T-helper 9 cell (primary cell): ENCODE measurements around the gene FAM193A.
"Not testable (repeated sequence)": the region's sequence is repeated elsewhere in the genome, so short reads cannot be mapped to it uniquely, and the experiment has no call there.

Experiments used
- DNase-seq: peaks from one replicate; pipeline ENCODE4 v3.0.0-alpha.2; 2020
- total RNA-seq, 2 donors: gene quantifications; one replicate each; lab custom pipeline; 2026; lab: John Stamatoyannopoulos, UW

The FAM193A gene, protein sequence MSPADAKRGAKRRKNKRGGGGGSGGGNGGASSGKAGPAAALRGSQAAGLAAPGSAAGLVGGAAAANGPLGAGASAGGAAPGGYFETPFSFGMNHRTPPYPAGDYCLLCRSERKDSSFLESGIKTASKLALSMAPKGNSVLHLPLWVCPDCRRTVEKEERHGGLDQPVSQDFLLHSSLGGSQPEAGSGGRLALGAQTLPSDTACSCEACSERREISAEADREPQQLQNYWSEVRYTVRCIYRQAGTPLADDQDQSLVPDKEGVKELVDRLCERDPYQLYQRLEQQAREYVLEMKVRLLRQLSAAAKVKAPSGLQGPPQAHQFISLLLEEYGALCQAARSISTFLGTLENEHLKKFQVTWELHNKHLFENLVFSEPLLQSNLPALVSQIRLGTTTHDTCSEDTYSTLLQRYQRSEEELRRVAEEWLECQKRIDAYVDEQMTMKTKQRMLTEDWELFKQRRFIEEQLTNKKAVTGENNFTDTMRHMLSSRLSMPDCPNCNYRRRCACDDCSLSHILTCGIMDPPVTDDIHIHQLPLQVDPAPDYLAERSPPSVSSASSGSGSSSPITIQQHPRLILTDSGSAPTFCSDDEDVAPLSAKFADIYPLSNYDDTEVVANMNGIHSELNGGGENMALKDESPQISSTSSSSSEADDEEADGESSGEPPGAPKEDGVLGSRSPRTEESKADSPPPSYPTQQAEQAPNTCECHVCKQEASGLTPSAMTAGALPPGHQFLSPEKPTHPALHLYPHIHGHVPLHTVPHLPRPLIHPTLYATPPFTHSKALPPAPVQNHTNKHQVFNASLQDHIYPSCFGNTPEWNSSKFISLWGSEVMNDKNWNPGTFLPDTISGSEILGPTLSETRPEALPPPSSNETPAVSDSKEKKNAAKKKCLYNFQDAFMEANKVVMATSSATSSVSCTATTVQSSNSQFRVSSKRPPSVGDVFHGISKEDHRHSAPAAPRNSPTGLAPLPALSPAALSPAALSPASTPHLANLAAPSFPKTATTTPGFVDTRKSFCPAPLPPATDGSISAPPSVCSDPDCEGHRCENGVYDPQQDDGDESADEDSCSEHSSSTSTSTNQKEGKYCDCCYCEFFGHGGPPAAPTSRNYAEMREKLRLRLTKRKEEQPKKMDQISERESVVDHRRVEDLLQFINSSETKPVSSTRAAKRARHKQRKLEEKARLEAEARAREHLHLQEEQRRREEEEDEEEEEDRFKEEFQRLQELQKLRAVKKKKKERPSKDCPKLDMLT (N-terminal part only)
- 51.6 to 54.3 reads per million in 2 donors for total RNA-seq

GRCh38 chr4:2536193-2537010 lies at the start of gene FAM193A:
TSS of gene FAM193A (plus strand) at chr4:2536647. CDS start at chr4:2536916, 269 bp downstream.
- peak; percentile 96 for DNase-seq

DNA sequence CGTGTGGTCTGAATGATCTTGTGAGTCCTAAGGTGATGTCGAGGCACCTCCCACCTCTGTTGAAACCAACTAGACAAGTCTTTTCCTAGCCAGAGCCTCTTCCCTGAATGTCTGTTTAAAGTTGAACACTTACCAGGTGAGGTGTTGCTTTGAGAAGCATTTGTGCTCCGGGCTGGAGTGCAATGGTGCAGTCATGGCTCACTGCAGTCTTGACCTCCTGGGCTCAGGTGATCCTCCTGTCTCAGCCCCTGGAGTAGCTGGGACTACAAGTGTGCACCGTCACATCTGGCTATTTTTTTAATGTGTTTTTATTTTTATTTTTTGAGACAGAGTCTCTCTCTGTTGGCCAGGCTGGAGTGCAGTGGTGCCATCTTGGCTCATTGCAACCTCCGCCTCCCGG lies 49.5 kb upstream of the FAM193A start:
- DNase-seq, result no peak

- no peak for DNase-seq
These were observed 48.8 kb upstream of the FAM193A start for GRCh38 chr4:2487632-2488031.

GRCh38 chr4:2489081-2489805 lies 47.2 kb upstream of the FAM193A start:
- no peak for DNase-seq

DNA sequence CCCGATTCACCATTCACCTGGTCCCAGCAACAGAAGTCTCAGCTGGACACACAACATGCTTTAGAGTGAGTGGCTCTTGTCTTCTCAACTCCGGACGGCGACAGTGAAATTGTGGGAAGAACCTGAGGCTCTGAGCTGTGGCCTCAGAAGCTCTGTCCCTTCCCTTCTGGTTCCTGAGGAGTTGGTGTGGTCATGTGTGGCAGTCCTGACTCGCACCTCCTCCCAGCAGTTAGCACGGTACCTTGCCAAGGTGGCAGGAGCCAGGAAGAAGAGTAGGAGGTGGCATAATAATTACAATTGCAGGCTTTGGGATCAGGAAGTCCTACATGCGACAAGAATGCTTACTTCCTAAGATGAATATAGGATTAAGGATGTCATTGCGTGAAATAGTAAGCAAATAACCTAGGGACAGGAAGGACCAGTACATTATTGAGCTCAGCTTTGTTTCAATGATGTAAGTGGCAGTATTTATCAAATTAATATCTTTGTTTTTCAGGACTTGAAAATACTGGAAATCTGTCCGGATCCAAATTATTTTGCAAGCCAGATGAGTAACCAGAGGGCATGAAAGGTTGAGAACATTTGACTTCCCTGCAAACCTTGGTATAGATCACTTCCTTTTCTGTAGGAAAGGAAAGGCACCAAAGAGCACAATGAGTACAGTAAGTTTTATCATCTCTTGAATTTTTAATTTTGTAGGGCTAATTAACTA lies 46.5 kb upstream of the FAM193A start:
- no peak for DNase-seq

GRCh38 chr4:2492970-2493369 lies 43.5 kb upstream of the FAM193A start:
- DNase-seq, result no peak

DNA sequence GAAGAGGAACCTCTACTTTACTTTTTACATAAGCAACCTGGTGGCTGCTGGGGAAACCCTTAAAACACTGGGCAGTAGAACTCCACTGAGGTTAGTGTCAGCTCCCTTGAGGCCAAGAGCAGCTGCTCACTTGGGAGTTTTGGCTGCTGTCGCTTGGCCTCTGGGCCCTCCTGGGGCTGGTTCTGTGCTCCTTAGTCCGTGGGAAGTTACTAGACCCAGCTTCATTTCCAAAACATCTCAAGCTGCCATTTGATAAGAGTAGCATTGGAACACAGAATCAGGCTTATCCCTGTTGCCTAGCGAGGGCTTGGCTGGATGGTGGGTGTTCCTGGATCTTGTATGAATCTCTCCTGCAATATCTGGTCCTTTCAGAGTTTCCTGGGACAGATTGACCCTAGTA lies 41.5 kb upstream of the FAM193A start:
- no peak for DNase-seq

GRCh38 chr4:2497324-2497723 lies 39.1 kb upstream of the FAM193A start:
- DNase-seq, result no peak

GRCh38 chr4:2497931-2498330 lies 38.5 kb upstream of the FAM193A start:
- DNase-seq, result no peak

DNA sequence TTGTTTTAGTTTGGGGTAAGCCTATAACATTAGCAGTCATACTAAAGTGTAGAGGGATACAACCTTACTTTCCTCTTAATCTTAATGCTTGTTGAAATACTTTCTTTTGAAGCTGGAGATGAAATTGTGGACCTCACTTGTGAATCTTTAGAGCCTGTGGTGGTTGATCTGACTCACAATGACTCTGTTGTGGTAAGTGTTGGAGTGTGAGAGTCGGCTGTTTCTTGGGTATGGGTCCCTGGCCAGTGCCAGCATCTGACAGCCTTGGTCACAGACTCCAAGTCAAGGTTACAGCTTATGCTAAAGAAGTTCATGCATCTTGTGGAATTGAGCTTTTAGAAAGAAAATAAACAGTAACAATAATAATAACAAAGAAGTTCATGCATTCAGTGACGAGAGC lies 35.9 kb upstream of the FAM193A start:
- DNase-seq, result no peak

GRCh38 chr4:2501034-2501594 lies 35.3 kb upstream of the FAM193A start:
- no peak for DNase-seq

- DNase-seq, result no peak
These were observed 32.6 kb upstream of the FAM193A start for GRCh38 chr4:2503809-2504208.

DNA sequence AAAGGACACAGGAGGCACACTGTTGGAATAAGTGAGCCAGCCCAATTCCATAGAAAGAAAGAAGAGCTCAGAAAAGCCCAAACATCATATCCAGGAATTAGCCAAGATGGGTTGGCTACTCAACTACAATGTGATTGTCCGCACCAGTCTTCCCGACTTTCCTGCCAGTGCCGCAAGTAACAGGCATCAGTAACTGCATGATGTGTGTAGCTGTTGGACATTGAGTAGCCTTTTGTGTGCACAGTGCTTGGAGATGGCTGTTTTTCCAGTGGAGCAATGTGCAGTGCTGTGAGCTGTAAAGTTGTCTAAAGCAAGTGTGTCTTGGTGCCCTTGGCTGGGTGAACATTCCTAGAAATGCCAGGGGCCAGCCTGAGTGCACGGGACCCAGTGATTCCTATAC lies 29.2 kb upstream of the FAM193A start:
- no peak for DNase-seq

DNA sequence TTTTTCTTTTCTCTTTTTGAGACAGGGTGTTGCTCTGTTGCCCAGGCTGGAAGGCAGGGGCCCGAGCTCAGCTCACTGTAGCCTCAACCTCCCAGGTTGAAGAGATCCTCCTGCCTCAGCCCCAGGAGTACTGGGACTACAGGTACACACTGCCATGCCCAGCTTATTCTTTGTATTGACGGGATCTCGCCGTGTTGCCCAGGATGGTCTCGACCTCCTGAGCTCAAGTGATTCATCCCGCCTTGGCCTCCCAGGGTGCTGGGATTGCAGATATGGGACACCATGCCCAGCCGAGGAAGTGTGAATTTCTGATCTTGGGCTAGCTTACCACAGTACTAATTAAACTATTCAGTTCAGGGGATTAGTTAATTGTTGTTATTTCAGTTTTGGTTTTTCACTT lies 28.6 kb upstream of the FAM193A start:
- DNase-seq, result no peak

GRCh38 chr4:2510351-2511259 lies 25.8 kb upstream of the FAM193A start:
- no peak for DNase-seq

DNA sequence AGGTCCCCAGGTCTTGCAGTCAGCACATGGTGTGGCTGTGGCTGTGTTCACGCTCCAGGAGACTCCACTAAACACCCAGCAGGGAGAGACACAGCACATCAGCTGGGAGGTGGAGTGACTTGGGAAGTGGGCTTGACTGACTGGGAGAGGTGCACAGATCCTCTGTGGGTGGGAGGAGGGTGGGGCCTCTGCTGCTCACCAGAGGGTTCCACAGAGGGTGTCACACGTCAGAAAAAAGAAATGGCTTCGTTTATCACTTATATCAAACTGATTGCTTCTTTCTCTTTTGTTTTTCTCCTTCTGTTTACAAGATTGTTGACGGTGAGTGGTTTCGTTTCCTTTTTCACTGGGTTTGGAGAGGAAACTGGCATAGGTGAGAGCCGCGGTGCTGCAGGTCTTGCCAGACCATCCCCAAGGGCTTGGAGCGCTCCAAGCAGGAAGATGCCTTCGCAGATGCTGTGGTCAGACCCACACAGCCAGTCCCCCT lies 24.8 kb upstream of the FAM193A start:
- DNase-seq, result no peak

- no peak for DNase-seq
These were observed 23.9 kb upstream of the FAM193A start for GRCh38 chr4:2512396-2513135.

DNA sequence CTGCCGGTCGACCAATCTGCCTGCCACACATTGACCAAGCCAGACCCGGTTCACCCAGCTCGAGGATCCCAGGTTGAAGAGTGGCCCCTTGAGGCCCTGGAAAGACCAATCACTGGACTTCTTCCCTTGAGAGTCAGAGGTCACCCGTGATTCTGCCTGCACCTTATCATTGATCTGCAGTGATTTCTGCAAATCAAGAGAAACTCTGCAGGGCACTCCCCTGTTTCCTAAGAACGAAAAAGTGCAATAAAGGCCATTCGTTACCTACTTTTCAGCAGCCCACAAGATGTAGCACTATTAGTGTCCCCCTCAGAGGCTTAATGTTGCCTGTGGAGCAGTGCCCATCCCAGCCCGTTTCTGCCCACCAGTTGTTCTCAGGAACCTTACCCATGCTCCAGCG lies 22.3 kb upstream of the FAM193A start:
- not testable (repeated sequence) for DNase-seq
